CD4-positive, alpha-beta T cell (primary cell): ENCODE results near the gene GAS6. TPM values are rescaled to one million over a fixed set of nuclear protein-coding genes. Genes with fewer than 3 reads are reported as not detected.

Experiments
- ATAC-seq: fragments of 200-7000 bp; cut with Tn5 transposase; one replicate; pipeline ENCODE4 v1.10.0; 2022; ENCODE audit warnings: mild to moderate bottlenecking; ENCODE audit not compliant: poor library complexity
- CTCF ChIA-PET: fragments of 350-600 bp; sonication (Branson Sonifier 250); formaldehyde crosslinking; loops from one replicate; lab custom pipeline; 2021; ENCODE audit warnings: antibody characterized with exemption, inconsistent platforms; lab: Charles Lee
- POLR2A ChIA-PET: fragments of 350-600 bp; sonication (Branson Sonifier 250); formaldehyde crosslinking; loops from one replicate; lab custom pipeline; 2021; ENCODE audit warnings: antibody characterized with exemption, inconsistent platforms; lab: Charles Lee
- DNase-seq, 14 experiments: peaks; one replicate each; pipeline ENCODE4 v3.0.0-alpha.2; 2013 to 2020; ENCODE audit warnings: mixed read lengths in 2 of 14
- H3K27ac ChIP-seq, 2 donors: one replicate each; pipeline versions ENCODE4 v1.5.1 to v1.7.0; 2013; ENCODE audit warnings: low read length in 2 of 2, low read depth in 1 of 2, mild to moderate bottlenecking in 1 of 2
- H3K27me3 ChIP-seq, 2 experiments: 1 replicate in 1 of 2; 2 replicates in 1 of 2; pipeline versions ENCODE4 v1.6.1 to v1.7.0; 2013; ENCODE audit warnings: low read length in 2 of 2, control low read depth in 1 of 2, mild to moderate bottlenecking in 1 of 2, moderate library complexity in 1 of 2; ENCODE audit not compliant: insufficient read depth in 2 of 2, control insufficient read depth in 1 of 2
- H3K36me3 ChIP-seq: one replicate; pipeline ENCODE4 v1.6.1; 2013; ENCODE audit warnings: low read length, control low read depth; ENCODE audit not compliant: insufficient read depth
- H3K4me1 ChIP-seq: one replicate; pipeline ENCODE4 v1.6.1; 2013; ENCODE audit warnings: low read length, control low read depth; ENCODE audit not compliant: insufficient read depth
- H3K4me3 ChIP-seq: one replicate; pipeline ENCODE4 v1.5.1; 2013; ENCODE audit warnings: mild to moderate bottlenecking, low read length, moderate library complexity
- H3K9me3 ChIP-seq, 2 experiments: 1 replicate in 1 of 2; 2 replicates in 1 of 2; pipeline versions ENCODE4 v1.6.1 to v1.7.0; 2013; ENCODE audit warnings: low read length in 2 of 2, mild to moderate bottlenecking in 2 of 2, control low read depth in 1 of 2, moderate library complexity in 1 of 2; ENCODE audit not compliant: control insufficient read depth in 1 of 2, insufficient read depth in 1 of 2
- H3K27ac Mint-ChIP-seq: one replicate; pipeline ENCODE4 v1.8.0; 2020; ENCODE audit warnings: mixed read lengths
- H3K27me3 Mint-ChIP-seq: one replicate; pipeline ENCODE4 v1.8.0; 2021; ENCODE audit warnings: mixed read lengths
- H3K36me3 Mint-ChIP-seq: one replicate; pipeline ENCODE4 v1.8.0; 2021; ENCODE audit warnings: low read depth, mixed read lengths
- H3K4me1 Mint-ChIP-seq: one replicate; pipeline ENCODE4 v1.8.0; 2021; ENCODE audit warnings: low read depth, mixed read lengths
- H3K4me3 Mint-ChIP-seq: one replicate; pipeline ENCODE4 v1.8.0; 2020; ENCODE audit warnings: mild to moderate bottlenecking, mixed read lengths
- H3K9me3 Mint-ChIP-seq: one replicate; pipeline ENCODE4 v1.8.0; 2020; ENCODE audit warnings: mixed read lengths
- CTCF ChIP-seq: fragments of 200-600 bp; IDR thresholded peaks from one replicate; pipeline ENCODE4 v1.8.0; 2022; ENCODE audit warnings: antibody characterized with exemption, mild to moderate bottlenecking
- intact Hi-C, 2 experiments: fragments of 100-400 bp; cut with DNase I in 1 of 2; cut with micrococcal nuclease in 1 of 2; formaldehyde crosslinking; loops; one replicate each; pipeline versions ENCODE4 v1.15.1 to v1.9.0; 2023 to 2025; cut with DNase I, micrococcal nuclease
- total RNA-seq, 174 experiments: library from RNA in 2 of 174; stranded (reverse) in 2 of 174; gene quantifications; one replicate each; pipeline ENCODE4 v1.2.3 and lab custom pipeline; 2021 to 2026

Gene GAS6
- total RNA-seq, 2 experiments from 2014 or later = 0.52 to 1.0 TPM

GRCh38 chr13:113851826-113852535 lies 11.9 kb downstream of the GAS6 start:
- ChIA-PET POLR2A (no interaction called here), CTCF (no interaction called here)
- Mint-ChIP-seq H3K9me3 (no peaks in the 10 kb centered on the region), H3K27ac (no peak overlapping the region), H3K36me3 (no peaks in the 10 kb centered on the region), H3K27me3 (peaks cover 20% of the 10 kb centered on the region), H3K4me3 (no peak overlapping the region), H3K4me1 (peaks cover 17% of the 10 kb centered on the region)
- Histone ChIP-seq H3K4me3 (no peak overlapping the region), H3K27me3 (no peaks in the 10 kb centered on the region), H3K36me3 (no peaks in the 10 kb centered on the region), H3K9me3 (peaks cover 0 to 20% of the 10 kb centered on the region in 2 experiments), H3K4me1 (peaks cover 20% of the 10 kb centered on the region), H3K27ac (no peak overlapping the region)
- TF ChIP-seq CTCF = no peak
- intact Hi-C loops = no loop called here
- no peak for ATAC-seq
- peak in 1 of 14 experiments; percentile 3 for DNase-seq

- Mint-ChIP-seq H3K27me3 (peaks cover 19% of the 10 kb centered on the region), H3K4me1 (peaks cover 21% of the 10 kb centered on the region), H3K36me3 (no peaks in the 10 kb centered on the region), H3K27ac (no peak overlapping the region), H3K9me3 (no peaks in the 10 kb centered on the region), H3K4me3 (no peak overlapping the region)
- DNase-seq (no peak), ATAC-seq (no peak)
- POLR2A ChIA-PET = no interaction called here
- Histone ChIP-seq H3K9me3 (peaks cover 0 to 26% of the 10 kb centered on the region in 2 experiments), H3K27ac (no peak overlapping the region), H3K36me3 (no peaks in the 10 kb centered on the region), H3K4me3 (no peak overlapping the region), H3K27me3 (no peaks in the 10 kb centered on the region), H3K4me1 (peaks cover 26% of the 10 kb centered on the region)
- CTCF ChIA-PET = no interaction called here
- no peak for TF ChIP-seq CTCF
- intact Hi-C loops = no loop called here
Measured at GRCh38 chr13:113851480-113851803, 12.4 kb downstream of the GAS6 start.

- no peak for TF ChIP-seq CTCF
- H3K36me3 ChIP-seq = no peaks in the 10 kb centered on the region
- H3K4me3 Mint-ChIP-seq = no peak overlapping the region
Measured at GRCh38 chr13:113850722-113851479, 13.0 kb downstream of the GAS6 start.

More at GRCh38 chr13:113850722-113851479, 13.0 kb downstream of the GAS6 start:
- peaks cover 31% of the 10 kb centered on the region for H3K4me1 ChIP-seq
- no peak overlapping the region for H3K27ac Mint-ChIP-seq
- ChIA-PET CTCF (no interaction called here), POLR2A (no interaction called here)
- peaks cover 0 to 24% of the 10 kb centered on the region in 2 experiments for H3K9me3 ChIP-seq
- ATAC-seq (no peak), DNase-seq (no peak)
- no peak overlapping the region for H3K4me3 ChIP-seq
- H3K4me1 Mint-ChIP-seq = peaks cover 27% of the 10 kb centered on the region
- H3K27me3 Mint-ChIP-seq = peaks cover 15% of the 10 kb centered on the region
- no peaks in the 10 kb centered on the region for H3K9me3 Mint-ChIP-seq
- H3K36me3 Mint-ChIP-seq = no peaks in the 10 kb centered on the region
- intact Hi-C loops = no loop called here
- no peak overlapping the region for H3K27ac ChIP-seq
- no peaks in the 10 kb centered on the region for H3K27me3 ChIP-seq
